PC-3 (cell line): ENCODE measurements around the gene ABLIM2. TPM values are rescaled to one million over a fixed set of nuclear protein-coding genes. Genes with fewer than 3 reads are reported as not detected.

ENCODE experiments used
- ATAC-seq: fragments of 200-7000 bp; cut with Tn5 transposase; 2 replicates; pipeline ENCODE4 v1.9.1; 2020; ENCODE audit warnings: mild to moderate bottlenecking, moderate library complexity
- BruUV-seq: library from RNA; stranded (reverse); fragments of 400-500 nt; replicated peaks from 2 replicates; lab custom pipeline; 2021; lab: Mats Ljungman, UMichigan
- CTCF ChIA-PET: fragments of 300-600 bp; sonication (Branson Sonifier 250); formaldehyde crosslinking; loops from one replicate; lab custom pipeline; 2022; ENCODE audit warnings: antibody characterized with exemption; lab: Charles Lee
- POLR2A ChIA-PET: fragments of 300-600 bp; sonication (Branson Sonifier 250); formaldehyde crosslinking; loops from one replicate; lab custom pipeline; 2022; ENCODE audit warnings: antibody characterized with exemption; ENCODE audit not compliant: unreplicated experiment; lab: Charles Lee
- DNase-seq: peaks from one replicate; pipeline ENCODE4 v3.0.0-alpha.2; 2015
- H2AFZ ChIP-seq: fragments of 300-600 bp; sonication (generic); 2 replicates; pipeline ENCODE4 v1.6.0; 2016; ENCODE audit warnings: antibody characterized with exemption, low read length
- H3F3A ChIP-seq: fragments of 300-600 bp; sonication (generic); one replicate; pipeline ENCODE4 v1.6.0; 2017; ENCODE audit warnings: antibody characterized with exemption, low read length, control low read depth, mild to moderate bottlenecking; ENCODE audit not compliant: unreplicated experiment
- H3K27ac ChIP-seq: fragments of 300-600 bp; sonication (generic); 2 replicates; pipeline ENCODE4 v1.5.1; 2016; ENCODE audit warnings: mild to moderate bottlenecking, low read length
- H3K27me3 ChIP-seq: fragments of 300-600 bp; sonication (generic); 2 replicates; pipeline ENCODE4 v1.6.1; 2016; ENCODE audit warnings: low read length, mixed read lengths
- H3K36me3 ChIP-seq: fragments of 300-600 bp; sonication (generic); 2 replicates; pipeline ENCODE4 v1.6.1; 2016; ENCODE audit warnings: low read depth, mixed run types, low read length, mixed read lengths
- H3K4me1 ChIP-seq: fragments of 300-600 bp; sonication (generic); 2 replicates; pipeline ENCODE4 v1.5.1; 2016; ENCODE audit warnings: low read length; ENCODE audit not compliant: insufficient read depth
- H3K4me2 ChIP-seq: fragments of 300-600 bp; sonication (generic); 2 replicates; pipeline ENCODE4 v1.6.0; 2016; ENCODE audit warnings: low read length
- H3K4me3 ChIP-seq: fragments of 300-600 bp; sonication (generic); 2 replicates; pipeline ENCODE4 v1.5.1; 2016; ENCODE audit warnings: mild to moderate bottlenecking, low read length, mixed read lengths
- H3K79me2 ChIP-seq: fragments of 300-600 bp; sonication (generic); 2 replicates; pipeline ENCODE4 v1.6.1; 2017; ENCODE audit warnings: low read length, mixed read lengths
- H3K9ac ChIP-seq: fragments of 300-600 bp; sonication (generic); 2 replicates; pipeline ENCODE4 v1.6.0; 2016; ENCODE audit warnings: mild to moderate bottlenecking, low read length
- H3K9me2 ChIP-seq: fragments of 300-600 bp; sonication (generic); replicated peaks from 2 replicates; pipeline ENCODE4 v1.6.1; 2016; ENCODE audit warnings: mixed run types, low read length, mixed read lengths
- H3K9me3 ChIP-seq: fragments of 300-600 bp; sonication (generic); 2 replicates; pipeline ENCODE4 v1.6.1; 2016; ENCODE audit warnings: low read length, mixed read lengths
- H4K20me1 ChIP-seq: fragments of 300-600 bp; sonication (generic); 2 replicates; pipeline ENCODE4 v1.6.1; 2016; ENCODE audit warnings: low read length, mixed read lengths
- CTCF ChIP-seq: fragments of 300-600 bp; sonication (generic); conservative IDR thresholded peaks from 2 replicates; pipeline ENCODE4 v1.5.1; 2017; ENCODE audit warnings: antibody characterized with exemption, low read depth, mild to moderate bottlenecking, low read length
- EZH2 ChIP-seq: fragments of 300-600 bp; sonication (generic); IDR thresholded peaks from one replicate; pipeline ENCODE4 v1.6.1; 2017; ENCODE audit warnings: antibody characterized with exemption, mild to moderate bottlenecking, low read length; ENCODE audit not compliant: unreplicated experiment
- EZH2phosphoT487 ChIP-seq: fragments of 300-600 bp; sonication (generic); IDR thresholded peaks from 2 replicates; pipeline ENCODE4 v1.6.1; 2018; ENCODE audit warnings: mild to moderate bottlenecking, antibody characterized with exemption, low read length, borderline replicate concordance
- intact Hi-C: fragments of 100-400 bp; cut with micrococcal nuclease; formaldehyde crosslinking; loops from 2 replicates; pipeline ENCODE4 v1.9.0; 2023
- total RNA-seq: library from RNA; depleted of rRNA; stranded (reverse); fragments of >200 nt; gene quantifications from 2 replicates; pipeline ENCODE4 v1.2.3, GENCODE V29; 2014

The ABLIM2 gene
- total RNA-seq, 1 experiment from 2014 or later: 3.2 TPM

GRCh38 chr4:8046925-8047541 lies 111.6 kb downstream of the ABLIM2 start:
- no TSS peak for BruUV-seq
- Histone ChIP-seq H3K4me1 (no peaks in the 10 kb centered on the region), H3K9me2 (no peaks in the 10 kb centered on the region), H2AFZ (no peak overlapping the region), H3K4me3 (no peak overlapping the region), H4K20me1 (no peaks in the 10 kb centered on the region), H3F3A (no peaks in the 10 kb centered on the region), H3K36me3 (no peaks in the 10 kb centered on the region), H3K79me2 (no peaks in the 10 kb centered on the region), H3K27me3 (no peaks in the 10 kb centered on the region), H3K27ac (no peak overlapping the region), H3K9me3 (no peaks in the 10 kb centered on the region), H3K4me2 (no peak overlapping the region), H3K9ac (no peak overlapping the region)
- ChIA-PET POLR2A (no interaction called here), CTCF (no interaction called here)
- intact Hi-C loops: no loop called here
- DNase-seq (no peak), ATAC-seq (no peak)
- no peak for TF ChIP-seq CTCF
- TF ChIP-seq EZH2phosphoT487: no peak
- no peak for TF ChIP-seq EZH2

GRCh38 chr4:8045909-8046308 lies 112.7 kb downstream of the ABLIM2 start:
- DNase-seq: no peak

More at GRCh38 chr4:8045909-8046308, 112.7 kb downstream of the ABLIM2 start:
- no peak overlapping the region for H3K4me3 ChIP-seq
- POLR2A ChIA-PET: no interaction called here
- H2AFZ ChIP-seq: no peak overlapping the region
- no peak overlapping the region for H3K27ac ChIP-seq
- intact Hi-C loops: no loop called here
- no peaks in the 10 kb centered on the region for H3F3A ChIP-seq
- CTCF ChIA-PET: no interaction called here
- H3K27me3 ChIP-seq: no peaks in the 10 kb centered on the region
- H3K79me2 ChIP-seq: no peaks in the 10 kb centered on the region
- no peaks in the 10 kb centered on the region for H3K9me2 ChIP-seq
- BruUV-seq: no TSS peak
- no peak for ATAC-seq
- no peaks in the 10 kb centered on the region for H3K36me3 ChIP-seq
- no peak for TF ChIP-seq EZH2
- TF ChIP-seq CTCF: no peak
- no peak for TF ChIP-seq EZH2phosphoT487
- H3K4me2 ChIP-seq: no peak overlapping the region
- H4K20me1 ChIP-seq: no peaks in the 10 kb centered on the region
- no peaks in the 10 kb centered on the region for H3K9me3 ChIP-seq
- no peaks in the 10 kb centered on the region for H3K4me1 ChIP-seq
- no peak overlapping the region for H3K9ac ChIP-seq
